Uterus (tissue), 4 donors: ENCODE measurements around the gene CAVIN2. TPM values are rescaled to one million over a fixed set of nuclear protein-coding genes. Genes with fewer than 3 reads are reported as not detected.

ENCODE experiments used
- DNase-seq, 2 donors: peaks; one replicate each; pipeline ENCODE4 v3.0.0-alpha.2; 2019 to 2020
- H3K27ac ChIP-seq, 2 donors: fragments of 200-600 bp; sonication (generic); 1 replicate in 1 of 2; 2 replicates in 1 of 2; pipeline ENCODE4 v1.5.1; 2016 to 2018
- H3K27me3 ChIP-seq, 2 donors: fragments of 200-600 bp; sonication (generic); one replicate each; pipeline ENCODE4 v1.5.1; 2018 to 2019; ENCODE audit warnings: control low read depth in 1 of 2
- H3K36me3 ChIP-seq, 2 donors: fragments of 200-600 bp; sonication (generic); one replicate each; pipeline ENCODE4 v1.5.1; 2019; ENCODE audit warnings: control low read depth in 1 of 2
- H3K4me1 ChIP-seq, 2 donors: fragments of 200-600 bp; sonication (generic); one replicate each; pipeline ENCODE4 v1.5.1; 2018 to 2019; ENCODE audit warnings: control low read depth in 1 of 2
- H3K4me3 ChIP-seq, 2 donors: fragments of 200-600 bp; sonication (generic); 1 replicate in 1 of 2; 2 replicates in 1 of 2; pipeline ENCODE4 v1.5.1; 2018 to 2019; ENCODE audit warnings: mild to moderate bottlenecking in 1 of 2
- H3K9me3 ChIP-seq, 2 donors: fragments of 200-600 bp; sonication (generic); one replicate each; pipeline ENCODE4 v1.5.1; 2019; ENCODE audit warnings: control low read depth in 1 of 2
- POLR2A ChIP-seq, 2 donors: fragments of 450-650 bp; IDR thresholded peaks; one replicate each; pipeline ENCODE4 v1.6.1; 2016; ENCODE audit warnings: antibody characterized with exemption in 2 of 2, mild to moderate bottlenecking in 1 of 2, moderate library complexity in 1 of 2
- intact Hi-C: fragments of 100-400 bp; cut with DNase I; formaldehyde crosslinking; loops from one replicate; pipeline ENCODE4 v1.15.1; 2023; ENCODE audit warnings: low total_unique reads
- total RNA-seq, 4 donors: library from RNA; depleted of rRNA in 3 of 4; stranded (reverse); fragments of >200 nt in 3 of 4; gene quantifications; one replicate each; pipeline versions ENCODE4 v1.1.0 to v1.2.4, GENCODE V29; 2014 to 2023
- TF ChIP-seq, protein P1 (sequence below), 4 experiments: fragments of 200-600 bp in 2 of 4; fragments of 450-650 bp in 2 of 4; sonication (generic) in 2 of 4; IDR thresholded peaks; one replicate each; pipeline ENCODE4 v1.5.1; 2016 to 2019; ENCODE audit warnings: antibody characterized with exemption in 4 of 4, mild to moderate bottlenecking in 2 of 4, moderate library complexity in 1 of 4
- donor health status: DM: yes; HTN: yes; CAD: no.

The CAVIN2 gene
- total RNA-seq, 4 donors from 2014 or later = 37.3 to 235 (median 121) TPM

DNA sequence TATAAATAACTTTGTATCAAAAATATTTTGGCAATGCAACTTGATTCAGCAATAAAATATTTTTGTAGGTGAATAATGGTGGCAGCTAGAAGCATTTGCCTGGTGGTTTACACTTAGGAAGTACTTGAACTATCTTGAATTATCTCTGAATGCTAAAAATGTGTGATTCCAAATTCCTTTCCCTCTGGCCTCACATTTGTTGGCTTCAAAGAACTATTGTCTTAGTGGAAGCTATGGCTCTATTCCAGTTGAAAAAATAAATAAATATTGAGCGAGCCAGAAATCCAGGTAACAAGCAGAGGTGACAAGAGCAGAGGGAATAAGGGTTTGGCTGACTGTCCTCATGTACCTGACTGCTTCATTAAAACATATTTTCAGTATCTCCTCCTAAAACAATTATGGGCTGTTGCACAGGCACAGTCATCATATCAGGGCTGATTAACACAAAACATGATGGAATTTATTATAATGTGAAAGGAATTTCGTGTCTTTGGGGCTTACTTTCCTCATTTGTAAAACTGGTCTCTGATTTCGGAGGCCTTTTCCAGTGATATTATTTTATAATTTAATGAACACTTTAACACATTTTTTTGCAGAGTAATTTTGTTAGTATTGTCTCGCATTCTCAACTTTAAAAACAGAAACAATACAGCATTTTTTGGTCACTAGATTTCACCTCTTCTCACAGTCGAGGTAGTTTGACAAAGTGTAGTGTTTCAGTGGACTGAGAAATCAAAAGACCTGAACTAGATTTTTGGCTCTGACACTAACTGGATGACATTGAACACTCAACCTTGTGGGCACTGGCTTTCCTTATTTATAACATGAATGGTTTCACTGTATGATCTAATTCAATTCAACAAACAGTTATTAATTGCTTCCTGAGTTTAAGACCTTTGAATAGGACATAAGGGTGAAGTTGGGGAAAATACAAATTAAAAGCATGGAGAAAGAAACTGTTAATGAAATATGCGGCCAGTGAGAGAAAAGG, 7.8 kb upstream of the CAVIN2 start:
- DNase-seq = no peak
- intact Hi-C loops = no loop called here
- TF ChIP-seq POLR2A (IDR thresholded peaks at IDR 0.05) = no peak
- TF ChIP-seq, protein P1, sequence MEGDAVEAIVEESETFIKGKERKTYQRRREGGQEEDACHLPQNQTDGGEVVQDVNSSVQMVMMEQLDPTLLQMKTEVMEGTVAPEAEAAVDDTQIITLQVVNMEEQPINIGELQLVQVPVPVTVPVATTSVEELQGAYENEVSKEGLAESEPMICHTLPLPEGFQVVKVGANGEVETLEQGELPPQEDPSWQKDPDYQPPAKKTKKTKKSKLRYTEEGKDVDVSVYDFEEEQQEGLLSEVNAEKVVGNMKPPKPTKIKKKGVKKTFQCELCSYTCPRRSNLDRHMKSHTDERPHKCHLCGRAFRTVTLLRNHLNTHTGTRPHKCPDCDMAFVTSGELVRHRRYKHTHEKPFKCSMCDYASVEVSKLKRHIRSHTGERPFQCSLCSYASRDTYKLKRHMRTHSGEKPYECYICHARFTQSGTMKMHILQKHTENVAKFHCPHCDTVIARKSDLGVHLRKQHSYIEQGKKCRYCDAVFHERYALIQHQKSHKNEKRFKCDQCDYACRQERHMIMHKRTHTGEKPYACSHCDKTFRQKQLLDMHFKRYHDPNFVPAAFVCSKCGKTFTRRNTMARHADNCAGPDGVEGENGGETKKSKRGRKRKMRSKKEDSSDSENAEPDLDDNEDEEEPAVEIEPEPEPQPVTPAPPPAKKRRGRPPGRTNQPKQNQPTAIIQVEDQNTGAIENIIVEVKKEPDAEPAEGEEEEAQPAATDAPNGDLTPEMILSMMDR (IDR thresholded peaks at IDR 0.05) = no peak
- no peaks in the 10 kb centered on the region for H3K9me3 ChIP-seq
- H3K27me3 ChIP-seq = no peaks in the 10 kb centered on the region
- peak overlapping the region in 1 of 2 donors; percentile 31 for H3K27ac ChIP-seq
- no peaks in the 10 kb centered on the region for H3K36me3 ChIP-seq
- no peak overlapping the region for H3K4me3 ChIP-seq
- H3K4me1 ChIP-seq = no peaks in the 10 kb centered on the region

DNA sequence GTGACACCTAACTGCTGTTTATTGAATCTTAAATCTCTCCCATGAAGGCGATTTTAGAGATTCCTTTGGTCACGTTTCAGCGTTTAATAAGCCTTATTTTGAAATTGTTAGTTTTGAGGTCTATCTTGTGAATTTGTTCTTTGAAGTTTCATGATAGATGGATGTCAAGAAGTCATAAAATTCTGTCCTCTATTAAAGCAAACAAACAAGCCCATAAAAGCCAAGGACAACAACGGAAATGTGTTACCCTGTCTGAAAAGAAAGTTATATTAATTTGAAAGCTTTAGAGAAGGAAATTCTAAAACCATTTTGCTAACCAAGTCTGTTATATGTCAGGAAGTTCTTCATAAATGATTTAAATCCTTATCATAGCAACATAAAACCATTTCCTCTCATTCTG, 7.0 kb upstream of the CAVIN2 start:
- intact Hi-C loops = no loop called here
- H3K36me3 ChIP-seq = no peaks in the 10 kb centered on the region
- DNase-seq = no peak
- no peaks in the 10 kb centered on the region for H3K4me1 ChIP-seq
- no peaks in the 10 kb centered on the region for H3K9me3 ChIP-seq
- peak overlapping the region in 1 of 2 donors; percentile 31 for H3K27ac ChIP-seq
- no peak overlapping the region for H3K4me3 ChIP-seq
- TF ChIP-seq, protein P1 (IDR thresholded peaks at IDR 0.05) = no peak
- TF ChIP-seq POLR2A (IDR thresholded peaks at IDR 0.05) = no peak
- H3K27me3 ChIP-seq = no peaks in the 10 kb centered on the region

DNA sequence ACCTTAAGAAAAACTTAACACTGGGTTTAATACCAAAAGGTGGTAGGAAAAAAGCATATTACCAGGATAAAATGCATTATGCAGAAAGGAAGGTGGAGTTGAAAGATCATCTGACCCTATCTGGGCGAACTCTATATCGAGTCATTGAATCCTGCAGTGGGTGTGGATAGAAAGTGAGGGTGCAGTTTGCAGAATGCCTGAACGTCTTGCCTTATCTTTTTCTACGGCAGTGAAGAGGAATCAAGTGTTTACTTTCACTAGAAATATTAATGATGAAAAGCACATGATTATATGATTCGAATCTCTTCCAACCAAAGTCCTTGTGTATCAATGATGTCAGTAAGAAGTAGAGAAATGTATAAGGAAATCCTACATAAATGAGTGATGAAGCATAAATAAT, 4.3 kb upstream of the CAVIN2 start:
- no peak for DNase-seq
- Histone ChIP-seq H3K36me3 (no peaks in the 10 kb centered on the region), H3K27me3 (no peaks in the 10 kb centered on the region), H3K4me1 (no peaks in the 10 kb centered on the region), H3K27ac (no peak overlapping the region), H3K9me3 (no peaks in the 10 kb centered on the region), H3K4me3 (no peak overlapping the region)
- TF ChIP-seq, protein P1 (IDR thresholded peaks at IDR 0.05) = no peak
- intact Hi-C loops = no loop called here

DNA sequence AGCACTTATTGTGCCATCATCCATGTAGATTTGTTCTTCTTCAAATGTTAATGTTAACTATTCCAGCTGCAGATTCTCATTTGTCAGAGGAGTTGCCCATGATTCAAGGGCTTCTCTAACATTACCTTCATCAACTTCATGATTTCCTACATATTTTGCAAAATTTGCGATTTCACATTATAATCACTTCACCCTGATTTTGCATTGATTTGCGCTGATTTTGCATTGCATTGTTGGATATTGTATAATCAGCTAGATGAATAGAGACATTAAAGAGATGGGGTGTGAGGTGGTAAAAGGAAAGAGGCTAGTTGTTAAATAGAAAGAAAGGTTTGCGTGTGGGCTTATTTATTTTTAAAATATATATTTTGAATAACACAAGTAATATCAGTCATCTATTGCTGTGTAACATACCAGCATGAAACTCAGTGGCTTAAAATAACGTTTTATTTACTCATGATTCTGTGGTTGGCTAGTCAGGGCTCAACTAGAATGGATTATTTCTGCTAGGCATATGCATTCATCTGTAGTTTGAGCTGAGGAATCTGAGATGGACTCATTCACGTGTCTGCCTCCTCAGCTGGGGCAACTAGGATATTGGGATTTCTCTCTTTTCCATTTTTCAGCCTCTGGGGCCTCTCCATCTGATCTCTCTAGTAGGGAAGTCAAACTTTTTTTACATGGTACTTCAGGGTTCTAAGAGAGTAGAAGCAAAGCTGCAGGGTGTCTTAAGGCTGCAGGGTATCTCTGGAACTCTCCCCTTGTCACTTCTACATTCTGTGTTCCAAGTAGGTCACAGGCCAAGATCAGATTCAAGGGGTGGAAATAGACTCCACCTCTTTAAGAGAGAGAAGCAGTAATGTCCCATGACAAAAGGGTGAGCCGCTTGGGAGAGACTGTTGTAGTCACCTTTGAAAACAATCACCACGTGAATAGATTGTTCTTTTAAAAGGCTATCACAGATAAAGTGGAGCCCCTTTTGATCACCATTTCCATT, 2.2 kb upstream of the CAVIN2 start:
- Histone ChIP-seq H3K4me1 (no peaks in the 10 kb centered on the region), H3K36me3 (no peaks in the 10 kb centered on the region), H3K27ac (peak overlapping the region in 1 of 2 donors; percentile 86), H3K9me3 (no peaks in the 10 kb centered on the region), H3K4me3 (no peak overlapping the region), H3K27me3 (no peaks in the 10 kb centered on the region)
- no peak for DNase-seq
- TF ChIP-seq, protein P1 (IDR thresholded peaks at IDR 0.05) = no peak
- no peak for TF ChIP-seq POLR2A (IDR thresholded peaks at IDR 0.05)
- intact Hi-C loops = no loop called here
